Measurements from ENCODE around the gene TMEM252.

The TMEM252 gene

DNA sequence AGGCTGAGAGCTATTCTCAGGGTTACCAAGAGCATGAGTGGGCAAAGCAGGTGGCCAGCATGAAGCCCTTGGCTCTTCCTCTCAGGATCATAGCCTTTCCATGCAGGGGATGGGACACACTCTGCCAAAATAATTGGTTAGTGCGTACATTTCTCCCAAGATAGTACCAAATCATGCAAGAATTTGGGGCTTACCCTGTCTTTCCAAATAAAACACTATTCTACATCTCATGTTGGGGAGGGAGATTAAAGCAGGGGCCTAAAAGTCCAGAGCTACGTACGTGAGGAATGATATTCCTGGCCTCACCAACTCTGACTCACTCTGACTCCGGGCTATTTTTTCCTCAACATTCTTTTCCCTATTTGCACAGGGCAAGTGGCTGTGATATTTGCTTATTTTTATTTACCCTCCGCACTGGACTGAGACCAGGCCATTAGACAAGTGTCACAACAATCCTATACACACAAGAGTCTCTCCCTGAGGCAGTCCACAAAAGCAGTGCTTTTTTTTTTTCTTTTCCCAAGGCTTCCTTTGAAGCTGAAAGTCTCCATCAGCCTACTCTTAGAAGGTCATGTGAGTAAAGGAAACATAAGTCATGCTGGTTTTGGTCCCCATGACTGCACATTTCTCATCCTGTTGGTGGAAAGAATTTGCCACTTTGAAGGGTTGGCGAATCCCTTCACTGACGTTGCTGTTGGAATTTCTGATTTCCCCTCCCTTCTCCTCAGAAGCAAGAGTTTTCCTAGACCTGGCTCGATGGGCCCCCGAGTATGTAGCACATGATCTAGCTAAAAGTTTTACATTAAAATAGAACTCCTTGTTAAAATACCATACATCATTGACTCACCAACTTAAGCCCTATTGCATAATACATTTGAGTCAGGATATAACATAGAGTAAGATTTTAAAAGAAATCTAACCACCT is 40.0 kb downstream of the TMEM252 start:
- DNase-seq (ENCODE audit: low read depth in 1 of 2, low spot score in 1 of 2): no peak

DNA sequence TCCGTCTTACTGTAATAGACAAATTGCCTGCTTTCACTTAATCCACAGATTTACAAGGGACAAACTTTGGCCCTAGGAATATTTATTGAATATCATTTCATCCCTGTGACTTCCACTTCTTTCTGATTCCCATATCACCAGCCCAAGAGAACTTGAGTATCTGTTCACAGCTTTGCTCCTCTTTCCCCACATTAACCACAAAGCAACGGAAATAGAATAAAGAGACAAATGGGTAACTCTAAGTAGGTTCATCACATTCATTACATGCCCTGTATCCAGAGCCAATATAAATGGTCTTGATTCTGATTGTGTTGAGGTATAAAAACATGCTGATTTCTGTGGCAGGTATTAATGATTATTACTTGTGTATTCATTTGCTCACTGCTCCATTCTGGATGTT is 41.9 kb downstream of the TMEM252 start:
- no peak for DNase-seq (ENCODE audit: low read depth in 1 of 2, low spot score in 1 of 2)

DNA sequence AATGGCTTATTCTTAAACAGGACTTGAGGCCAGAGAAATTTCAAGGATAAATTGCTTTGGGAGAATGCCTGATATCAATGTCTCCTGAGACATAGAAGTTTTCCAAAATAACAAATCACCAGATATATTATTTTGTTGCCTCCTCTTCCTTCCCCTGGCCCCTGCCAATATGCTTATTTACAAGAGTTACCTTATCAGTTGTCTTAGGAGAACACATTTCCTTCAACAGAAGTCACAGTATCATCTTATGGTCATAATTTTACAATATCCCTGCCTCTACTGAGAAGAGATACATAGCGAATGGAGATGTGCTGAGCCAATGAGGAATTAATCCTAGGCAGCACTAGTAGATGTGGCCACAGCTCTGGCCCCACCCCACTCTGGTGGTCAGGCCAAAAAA is 43.1 kb downstream of the TMEM252 start:
- no peak for DNase-seq (ENCODE audit: low read depth in 1 of 2, low spot score in 1 of 2)

DNA sequence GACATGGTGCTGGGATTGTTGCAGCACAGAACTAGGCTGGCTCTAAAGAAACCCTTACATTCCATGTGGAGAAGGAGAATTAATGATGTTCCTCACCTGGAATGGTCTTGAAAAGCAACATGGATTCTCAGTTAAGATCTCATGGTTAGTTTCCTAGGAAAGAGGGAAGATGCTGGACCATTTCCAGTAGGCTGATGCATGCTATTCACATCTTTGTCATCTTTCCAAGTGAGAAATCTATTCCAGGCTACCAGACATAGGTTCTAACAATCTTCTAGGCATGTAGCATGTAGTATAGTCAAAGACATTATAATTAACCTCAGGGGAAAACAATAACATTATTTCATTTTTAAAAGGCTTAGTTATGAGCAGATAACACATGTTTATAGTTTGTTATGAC is 44.3 kb downstream of the TMEM252 start:
- DNase-seq (ENCODE audit: low read depth in 1 of 2, low spot score in 1 of 2): no peak

DNA sequence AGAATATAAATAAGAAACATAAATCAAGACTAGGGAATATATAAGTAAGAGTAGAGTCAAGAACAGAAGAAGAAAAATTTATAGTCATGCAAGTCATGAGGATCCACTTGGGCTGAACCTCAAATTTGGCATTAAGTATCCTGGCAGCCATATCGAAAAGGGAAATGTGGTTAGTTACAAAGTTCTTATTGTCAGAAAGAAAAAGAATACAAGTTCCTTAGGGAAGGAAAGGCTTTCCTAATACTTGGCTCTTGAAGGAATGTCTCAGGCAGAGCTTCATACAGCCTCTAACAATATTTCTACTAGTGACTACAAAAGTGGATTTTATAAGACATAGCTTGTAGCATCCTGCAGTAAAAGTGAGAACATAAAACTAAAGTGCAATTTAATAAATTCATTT is 45.4 kb downstream of the TMEM252 start:
- no peak for DNase-seq (ENCODE audit: low read depth in 1 of 2, low spot score in 1 of 2)

GRCh38 chr9:68493958-68494577 is 46.6 kb downstream of the TMEM252 start:
- DNase-seq (ENCODE audit: low read depth in 1 of 2, low spot score in 1 of 2): no peak

DNA sequence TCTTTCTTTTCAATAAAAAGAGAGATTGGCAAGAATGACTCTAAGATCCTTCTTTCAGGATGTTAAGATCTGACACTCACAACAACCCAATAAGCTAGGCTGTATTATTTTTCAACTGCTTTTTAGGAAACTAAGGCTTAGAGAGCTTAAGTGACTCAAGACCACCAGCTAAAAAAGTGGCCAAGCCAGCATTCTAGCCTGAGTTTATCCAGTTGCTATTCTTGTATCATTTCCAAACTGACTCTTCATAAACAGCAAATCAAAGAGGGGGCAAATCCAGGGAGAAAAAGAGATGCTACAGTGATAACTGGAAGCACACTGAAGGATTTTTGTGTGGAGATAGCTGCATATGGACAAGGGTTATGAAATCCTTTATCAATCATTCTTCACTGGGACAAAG is 47.1 kb downstream of the TMEM252 start:
- no peak for DNase-seq (ENCODE audit: low read depth in 1 of 2, low spot score in 1 of 2)

DNA sequence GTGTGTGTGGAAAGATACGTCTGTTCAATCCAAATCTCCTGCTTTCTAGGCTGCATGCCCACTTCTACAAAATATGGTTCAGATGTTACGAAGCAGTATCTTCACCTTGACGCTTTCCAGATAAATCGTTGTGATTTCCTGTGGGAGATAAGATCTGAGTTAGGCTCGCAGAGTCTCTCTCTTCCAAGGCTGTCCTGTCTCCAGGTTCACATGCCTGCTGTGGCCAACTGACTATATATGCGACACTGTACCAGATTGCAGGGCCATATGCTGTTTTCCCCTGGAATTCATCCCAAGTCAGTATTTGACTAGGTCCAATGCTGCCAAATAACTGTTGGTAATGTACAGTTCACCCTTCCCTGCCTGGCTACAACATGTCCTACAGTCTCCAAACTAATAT is 47.9 kb downstream of the TMEM252 start:
- DNase-seq (ENCODE audit: low read depth in 1 of 2, low spot score in 1 of 2): no peak

DNA sequence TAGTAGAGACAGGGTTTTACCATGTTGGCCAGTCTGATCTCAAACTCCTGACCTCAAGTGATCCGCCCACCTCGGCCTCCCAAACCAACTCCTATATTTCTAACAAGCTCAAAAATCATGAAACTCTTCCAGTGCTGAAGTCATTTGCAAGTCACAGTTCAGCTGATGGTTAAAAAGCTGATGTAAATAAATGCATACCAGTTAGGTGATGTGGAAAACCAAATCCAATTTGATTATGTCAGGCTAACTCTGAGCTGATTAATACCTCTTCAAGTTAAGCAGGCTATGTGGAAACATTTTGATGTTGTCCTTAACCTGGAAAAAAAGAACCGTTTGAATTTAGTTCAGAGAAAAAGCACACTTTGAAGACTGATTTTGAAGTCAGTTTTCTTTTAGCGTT is 51.0 kb downstream of the TMEM252 start:
- DNase-seq (ENCODE audit: low read depth in 1 of 2, low spot score in 1 of 2): no peak

GRCh38 chr9:68488126-68488525 is 52.6 kb downstream of the TMEM252 start:
- DNase-seq (ENCODE audit: low read depth in 1 of 2, low spot score in 1 of 2): no peak

Measured in stimulated activated CD4-positive, alpha-beta T cell treated with anti-CD3 and anti-CD28 coated beads, Interleukin-15, amount 100 ng/mL, for 1 hour (primary cell).